ENCODE data around the gene ROR1. TPM values are rescaled to one million over a fixed set of nuclear protein-coding genes. Genes with fewer than 3 reads are reported as not detected.

Gene ROR1
- total and polyA plus RNA-seq, 9 of the 15 experiments (the other 6 are each of a cell fraction or from before 2014, with no cell fraction given), result 0.02 TPM; not detected in 8

- in situ Hi-C loops (cut with MboI) (no loop called here), intact Hi-C loops (cut with micrococcal nuclease) (no loop called here)
- Histone ChIP-seq H2AFZ (ENCODE audit: low read depth, low read length) (no peak overlapping the region), H3K9me3 (replicated peaks; ENCODE audit: control insufficient read depth, insufficient read depth, low read depth, low read length) (no peaks in the 10 kb centered on the region), H3K36me3 (ENCODE audit: control insufficient read depth, insufficient read depth, low read length) (no peaks in the 10 kb centered on the region), H4K20me1 (replicated peaks; ENCODE audit: control insufficient read depth, insufficient read depth, low read length) (no peaks in the 10 kb centered on the region), H3K4me1 (replicated peaks in 1 of 2; ENCODE audit: control insufficient read depth in 2 of 2, insufficient read depth in 2 of 2, low read length in 2 of 2) (no peaks in the 10 kb centered on the region), H3K27me3 (ENCODE audit: control insufficient read depth in 2 of 2, insufficient read depth in 2 of 2, low read length in 2 of 2) (no peaks in the 10 kb centered on the region), H3K9ac (ENCODE audit: insufficient read depth in 1 of 2, low read depth in 2 of 2, low read length in 2 of 2) (no peak overlapping the region), H3K4me2 (ENCODE audit: insufficient read depth, low read length) (no peak overlapping the region), H3K27ac (ENCODE audit: extremely low read depth, low read depth, low read length) (no peak overlapping the region), H3K4me3 (no peak overlapping the region), H3K9me1 (ENCODE audit: control insufficient read depth, insufficient read depth, low read length) (no peaks in the 10 kb centered on the region), H3K79me2 (ENCODE audit: control insufficient read depth, insufficient read depth, low read length) (no peaks in the 10 kb centered on the region)
- ChIA-PET POLR2A (no interaction called here), CTCF (ENCODE audit: low intra/inter-chr PET ratio) (no interaction called here)
- 8% methylated on average over 3 of the region's 4 CpGs for WGBS (ENCODE audit: insufficient coverage, low coverage, missing lambda C conversion rate)
- no TSS peak for BruUV-seq (replicated peaks)
- FAIRE-seq (no peak), ATAC-seq (no peak), DNase-seq (ENCODE audit: extremely low read depth in 1 of 4, low spot score in 3 of 4) (no peak)
- TF ChIP-seq CHD1 (IDR thresholded peaks at IDR 0.05; ENCODE audit: low read length) (no peak), CTBP1 (IDR thresholded peaks at IDR 0.05; ENCODE audit: borderline replicate concordance) (no peak), POLR2H (tag; IDR thresholded peaks at IDR 0.05; ENCODE audit: low read depth) (no peak), THRB (CRISPR knock-in tag; conservative IDR thresholded peaks at IDR 0.05) (no peak), EZH2 (IDR thresholded peaks at IDR 0.05; ENCODE audit: borderline replicate concordance, low read depth, low read length) (no peak), SRSF1 (IDR thresholded peaks at IDR 0.05; ENCODE audit: low read depth, low read length) (no peak), ESRRA (IDR thresholded peaks at IDR 0.05; ENCODE audit: borderline replicate concordance, low read depth) (no peak), NUFIP1 (IDR thresholded peaks at IDR 0.05; ENCODE audit: partially characterized antibody) (no peak), ZZZ3 (IDR thresholded peaks at IDR 0.05) (no peak), E4F1 (CRISPR knock-in tag; IDR thresholded peaks at IDR 0.05; ENCODE audit: borderline replicate concordance) (no peak), GATA2 (CRISPR knock-in tag; IDR thresholded peaks at IDR 0.05) (no peak)
These were observed 285.7 kb downstream of the ROR1 start for GRCh38 chr1:64059556-64059955.
